GM19025 (cell line): ENCODE data around the gene ATP8A2.

Experiments used
- ATAC-seq: cut with Tn5 transposase; IDR thresholded peaks from one replicate; pipeline ENCODE4 v1.9.1; 2021; ENCODE audit warnings: mild to moderate bottlenecking, low read depth, moderate library complexity; ENCODE audit not compliant: unreplicated experiment

The ATP8A2 gene

GRCh38 chr13:25868490-25868889, 496.7 kb downstream of the ATP8A2 start:
- ATAC-seq = no peak

GRCh38 chr13:25869941-25870340, 498.2 kb downstream of the ATP8A2 start:
- no peak for ATAC-seq

GRCh38 chr13:25871389-25872125, 499.8 kb downstream of the ATP8A2 start:
- no peak for ATAC-seq

- ATAC-seq = no peak
Measured at GRCh38 chr13:25872481-25873241, 500.9 kb downstream of the ATP8A2 start.

- no peak for ATAC-seq
Measured at GRCh38 chr13:25873242-25873612, 501.5 kb downstream of the ATP8A2 start.

GRCh38 chr13:25874064-25874737, 502.4 kb downstream of the ATP8A2 start:
- no peak for ATAC-seq

GRCh38 chr13:25874907-25875306, 503.1 kb downstream of the ATP8A2 start:
- ATAC-seq = no peak

- ATAC-seq = no peak
Measured at GRCh38 chr13:25876247-25876646, 504.5 kb downstream of the ATP8A2 start.

- ATAC-seq = no peak
Measured at GRCh38 chr13:25879466-25879865, 507.7 kb downstream of the ATP8A2 start.

GRCh38 chr13:25881136-25881926, 509.6 kb downstream of the ATP8A2 start:
- no peak for ATAC-seq

GRCh38 chr13:25881971-25882451, 510.2 kb downstream of the ATP8A2 start:
- ATAC-seq = no peak

GRCh38 chr13:25882466-25883357, 510.9 kb downstream of the ATP8A2 start:
- no peak for ATAC-seq

GRCh38 chr13:25885418-25885817, 513.6 kb downstream of the ATP8A2 start:
- no peak for ATAC-seq

- no peak for ATAC-seq
Measured at GRCh38 chr13:25886438-25887214, 514.9 kb downstream of the ATP8A2 start.

GRCh38 chr13:25887962-25888655, 516.3 kb downstream of the ATP8A2 start:
- no peak for ATAC-seq

- ATAC-seq = no peak
Measured at GRCh38 chr13:25890671-25891212, 519.0 kb downstream of the ATP8A2 start.

- no peak for ATAC-seq
Measured at GRCh38 chr13:25898991-25899390, 527.2 kb downstream of the ATP8A2 start.

- ATAC-seq = no peak
Measured at GRCh38 chr13:25899464-25899863, 527.7 kb downstream of the ATP8A2 start.
